ENCODE measurements around the gene TECPR1. TPM values are rescaled to one million over a fixed set of nuclear protein-coding genes. Genes with fewer than 3 reads are reported as not detected.

The TECPR1 gene
- total RNA-seq, 2 experiments from 2014 or later: 23.2 to 36.4 TPM

DNA sequence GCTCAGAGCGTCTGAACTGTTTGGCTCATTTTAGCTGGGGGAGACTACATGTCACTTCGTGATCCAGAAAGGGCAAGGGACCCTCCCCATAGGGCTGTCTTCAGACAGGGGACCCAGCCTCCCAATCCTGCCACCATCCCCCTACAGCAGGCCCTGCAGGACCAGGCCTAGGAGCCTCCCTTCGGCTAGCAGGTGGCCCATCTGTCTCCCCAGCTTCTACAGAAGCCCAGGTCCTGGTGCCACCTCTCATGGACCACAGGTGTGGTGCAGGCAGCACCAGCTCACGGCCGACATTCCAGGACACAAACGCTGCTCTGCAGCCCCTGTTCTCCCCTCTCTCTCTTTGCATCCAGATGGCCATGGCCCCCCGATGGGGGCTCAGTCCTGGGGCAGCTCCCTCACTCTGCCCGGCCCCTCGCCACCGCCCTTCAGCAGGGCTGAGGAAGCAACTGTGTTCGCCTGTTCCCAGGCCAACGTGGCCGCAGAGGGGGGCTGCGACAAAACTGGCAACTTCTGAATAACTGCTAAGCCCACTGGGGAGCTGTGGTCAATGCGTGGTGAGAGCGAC is 10.3 kb downstream of the TECPR1 start:
- no peak for DNase-seq (ENCODE audit: low spot score)
- Histone ChIP-seq H3K79me2 (ENCODE audit: insufficient read depth, low read depth, low read length) (no peaks in the 10 kb centered on the region), H3K9me2 (ENCODE audit: insufficient read depth, low read length) (no peaks in the 10 kb centered on the region), H3K9me3 (ENCODE audit: low read length) (no peaks in the 10 kb centered on the region), H3K27ac (ENCODE audit: low read depth, low read length, poor library complexity, severe bottlenecking) (no peak overlapping the region), H3K36me3 (ENCODE audit: insufficient read depth, low read length) (peaks cover 7% of the 10 kb centered on the region; the same call in 1 of the 2 replicates), H2AFZ (ENCODE audit: low read length) (no peak overlapping the region), H3K4me2 (ENCODE audit: low read length) (no peak overlapping the region), H3K4me1 (ENCODE audit: insufficient read depth, low read length, poor library complexity, severe bottlenecking) (no peaks in the 10 kb centered on the region), H4K20me1 (ENCODE audit: insufficient read depth, low read length) (no peaks in the 10 kb centered on the region), H3K4me3 (ENCODE audit: low read depth, low read length, poor library complexity, severe bottlenecking) (no peak overlapping the region)
- POLR2A ChIA-PET: no interaction called here
- BruUV-seq (replicated peaks): no TSS peak
- intact Hi-C loops (cut with micrococcal nuclease; ENCODE audit: unreplicated experiment): loop anchor here (1.0 to 5.0 kb wide), 3 partner anchors 74 to 220 kb away; partner anchors contain the start of gene LMTK2
- CTCF ChIA-PET (ENCODE audit: unreplicated experiment): no interaction called here
- TF ChIP-seq CTCF (conservative IDR thresholded peaks at IDR 0.05; ENCODE audit: low read length) (no peak), EZH2phosphoT487 (IDR thresholded peaks at IDR 0.05; ENCODE audit: borderline replicate concordance, low read depth, low read length) (no peak)

DNA sequence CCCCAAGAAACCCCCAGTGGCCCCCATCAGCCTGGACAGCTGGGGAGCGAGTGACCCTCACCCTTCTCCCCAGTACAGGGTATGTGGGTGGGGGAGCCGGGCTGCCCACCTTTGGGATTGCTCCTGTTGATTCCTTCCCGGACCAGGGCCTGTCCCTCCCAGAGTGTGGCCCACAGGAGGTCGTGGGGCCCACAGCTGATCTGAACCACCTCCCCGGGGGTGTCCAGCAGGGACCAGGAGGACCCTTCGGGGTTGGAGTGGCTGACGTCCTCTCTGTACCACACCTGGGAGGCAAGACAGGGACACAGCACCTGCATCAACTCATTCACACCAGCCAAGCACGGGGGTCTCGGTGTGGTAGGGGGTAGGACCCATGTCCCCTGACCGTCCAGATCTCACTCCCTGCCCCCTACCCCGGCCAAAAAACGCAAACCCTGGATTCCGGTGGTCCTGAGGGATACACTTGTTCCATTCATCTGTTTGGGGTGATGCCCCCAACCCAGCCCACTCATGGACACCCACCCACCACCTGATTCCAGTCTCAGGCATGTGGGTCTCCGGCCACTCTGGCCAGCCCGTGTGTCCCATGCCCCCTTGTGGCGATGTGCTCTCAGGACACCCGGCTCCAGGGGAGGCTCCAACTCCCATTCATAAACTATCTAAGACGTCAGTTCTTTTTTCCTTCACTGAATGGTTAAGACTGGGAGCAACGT is 10.9 kb downstream of the TECPR1 start:
- peak; percentile 66 for DNase-seq (ENCODE audit: low spot score)
- no peaks in the 10 kb centered on the region for H3K4me1 ChIP-seq (ENCODE audit: insufficient read depth, low read length, poor library complexity, severe bottlenecking)
- no peaks in the 10 kb centered on the region for H3K9me2 ChIP-seq (ENCODE audit: insufficient read depth, low read length)
- H3K79me2 ChIP-seq (ENCODE audit: insufficient read depth, low read depth, low read length): no peaks in the 10 kb centered on the region
- no peak overlapping the region for H2AFZ ChIP-seq (ENCODE audit: low read length)
- H4K20me1 ChIP-seq (ENCODE audit: insufficient read depth, low read length): no peaks in the 10 kb centered on the region
- intact Hi-C loops (cut with micrococcal nuclease; ENCODE audit: unreplicated experiment): loop anchor here (1.0 to 5.0 kb wide), 3 partner anchors 74 to 220 kb away; partner anchors contain the start of gene LMTK2
- ChIA-PET CTCF (ENCODE audit: unreplicated experiment) (no interaction called here), POLR2A (no interaction called here)
- H3K27ac ChIP-seq (ENCODE audit: low read depth, low read length, poor library complexity, severe bottlenecking): no peak overlapping the region
- TF ChIP-seq CTCF (conservative IDR thresholded peaks at IDR 0.05; ENCODE audit: low read length) (peak; percentile 82), EZH2phosphoT487 (IDR thresholded peaks at IDR 0.05; ENCODE audit: borderline replicate concordance, low read depth, low read length) (no peak)
- no TSS peak for BruUV-seq (replicated peaks)
- peaks cover 7% of the 10 kb centered on the region; the same call in 1 of the 2 replicates for H3K36me3 ChIP-seq (ENCODE audit: insufficient read depth, low read length)
- H3K4me3 ChIP-seq (ENCODE audit: low read depth, low read length, poor library complexity, severe bottlenecking): no peak overlapping the region
- no peaks in the 10 kb centered on the region for H3K9me3 ChIP-seq (ENCODE audit: low read length)
- H3K4me2 ChIP-seq (ENCODE audit: low read length): no peak overlapping the region

GRCh38 chr7:98238976-98239375 is 13.1 kb downstream of the TECPR1 start:
- Histone ChIP-seq H4K20me1 (ENCODE audit: insufficient read depth, low read length) (no peaks in the 10 kb centered on the region), H3K4me2 (ENCODE audit: low read length) (no peak overlapping the region), H2AFZ (ENCODE audit: low read length) (no peak overlapping the region), H3K9me3 (ENCODE audit: low read length) (no peaks in the 10 kb centered on the region), H3K9me2 (ENCODE audit: insufficient read depth, low read length) (no peaks in the 10 kb centered on the region), H3K4me3 (ENCODE audit: low read depth, low read length, poor library complexity, severe bottlenecking) (no peak overlapping the region), H3K27ac (ENCODE audit: low read depth, low read length, poor library complexity, severe bottlenecking) (no peak overlapping the region), H3K4me1 (ENCODE audit: insufficient read depth, low read length, poor library complexity, severe bottlenecking) (no peaks in the 10 kb centered on the region), H3K36me3 (ENCODE audit: insufficient read depth, low read length) (peaks cover 7% of the 10 kb centered on the region; the same call in 1 of the 2 replicates), H3K79me2 (ENCODE audit: insufficient read depth, low read depth, low read length) (no peaks in the 10 kb centered on the region)
- POLR2A ChIA-PET: no interaction called here
- CTCF ChIA-PET (ENCODE audit: unreplicated experiment): no interaction called here
- DNase-seq (ENCODE audit: low spot score): no peak
- no peak for TF ChIP-seq EZH2phosphoT487 (IDR thresholded peaks at IDR 0.05; ENCODE audit: borderline replicate concordance, low read depth, low read length)
- no peak for TF ChIP-seq CTCF (conservative IDR thresholded peaks at IDR 0.05; ENCODE audit: low read length)
- BruUV-seq (replicated peaks): no TSS peak
- intact Hi-C loops (cut with micrococcal nuclease; ENCODE audit: unreplicated experiment): no loop called here
